Esophagus muscularis mucosa (tissue), 3 donors: ENCODE data around the gene RNF217.

ENCODE experiments used
- CTCF ChIP-seq, 3 experiments: fragments of 200-600 bp in 2 of 3; fragments of 450-650 bp in 1 of 3; sonication (generic) in 2 of 3; IDR thresholded peaks; one replicate each; pipeline ENCODE4 v1.5.1; 2017 to 2019; ENCODE audit warnings: antibody characterized with exemption in 3 of 3, mild to moderate bottlenecking in 2 of 3, moderate library complexity in 1 of 3
- POLR2A ChIP-seq: fragments of 450-650 bp; IDR thresholded peaks from one replicate; pipeline ENCODE4 v1.6.1; 2017; ENCODE audit warnings: antibody characterized with exemption, moderate library complexity, mild to moderate bottlenecking, low read depth

GRCh38 chr6:124970243-124970642, 8.0 kb downstream of the RNF217 start:
- TF ChIP-seq CTCF (IDR thresholded peaks at IDR 0.05) (no peak), POLR2A (no peak)
